ENCODE results near the gene PRR23E.

DNA sequence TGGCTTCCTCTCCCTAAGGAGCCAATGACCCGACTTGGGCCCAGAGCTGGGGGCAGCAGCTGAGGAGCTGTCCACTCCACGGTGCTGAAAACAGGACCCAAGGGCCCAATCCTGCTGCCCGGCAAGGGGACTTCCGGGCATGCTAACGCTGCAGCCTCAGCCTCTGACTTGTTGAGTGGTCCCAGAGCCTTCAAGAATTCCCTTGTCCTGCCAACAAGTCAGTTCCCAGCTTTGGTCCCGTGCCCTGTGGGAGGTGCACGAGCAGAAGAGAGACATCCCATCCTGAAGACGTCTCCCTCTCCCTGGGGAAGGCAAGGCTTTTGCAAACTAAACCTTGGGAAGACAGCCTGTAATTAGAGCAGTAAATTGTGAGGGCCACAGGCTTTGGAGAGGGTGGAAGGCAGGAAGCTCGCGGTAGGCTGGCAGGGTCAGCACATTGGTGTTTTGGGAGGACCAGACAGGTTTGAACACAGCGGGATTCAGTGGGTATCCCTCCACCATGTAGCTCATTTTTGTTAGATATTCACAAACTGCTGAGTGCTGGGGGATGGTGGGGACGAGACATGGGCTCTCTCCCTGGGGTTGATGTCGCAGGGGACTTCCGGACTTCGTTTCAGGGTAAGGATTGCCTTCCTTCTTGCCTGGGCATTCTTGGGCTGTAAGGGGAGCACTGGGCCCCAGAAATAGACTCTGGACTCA lies 29.8 kb upstream of the PRR23E start:
- TF ChIP-seq, protein P1, sequence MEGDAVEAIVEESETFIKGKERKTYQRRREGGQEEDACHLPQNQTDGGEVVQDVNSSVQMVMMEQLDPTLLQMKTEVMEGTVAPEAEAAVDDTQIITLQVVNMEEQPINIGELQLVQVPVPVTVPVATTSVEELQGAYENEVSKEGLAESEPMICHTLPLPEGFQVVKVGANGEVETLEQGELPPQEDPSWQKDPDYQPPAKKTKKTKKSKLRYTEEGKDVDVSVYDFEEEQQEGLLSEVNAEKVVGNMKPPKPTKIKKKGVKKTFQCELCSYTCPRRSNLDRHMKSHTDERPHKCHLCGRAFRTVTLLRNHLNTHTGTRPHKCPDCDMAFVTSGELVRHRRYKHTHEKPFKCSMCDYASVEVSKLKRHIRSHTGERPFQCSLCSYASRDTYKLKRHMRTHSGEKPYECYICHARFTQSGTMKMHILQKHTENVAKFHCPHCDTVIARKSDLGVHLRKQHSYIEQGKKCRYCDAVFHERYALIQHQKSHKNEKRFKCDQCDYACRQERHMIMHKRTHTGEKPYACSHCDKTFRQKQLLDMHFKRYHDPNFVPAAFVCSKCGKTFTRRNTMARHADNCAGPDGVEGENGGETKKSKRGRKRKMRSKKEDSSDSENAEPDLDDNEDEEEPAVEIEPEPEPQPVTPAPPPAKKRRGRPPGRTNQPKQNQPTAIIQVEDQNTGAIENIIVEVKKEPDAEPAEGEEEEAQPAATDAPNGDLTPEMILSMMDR (IDR thresholded peaks at IDR 0.05; ENCODE audit: poor library complexity, severe bottlenecking), result no peak
- TF ChIP-seq TAF1 (IDR thresholded peaks at IDR 0.05; ENCODE audit: low read depth), result no peak
- TF ChIP-seq POLR2AphosphoS5 (IDR thresholded peaks at IDR 0.05), result no peak
- TF ChIP-seq EP300 (conservative IDR thresholded peaks at IDR 0.05; ENCODE audit: poor library complexity, severe bottlenecking), result no peak
- TF ChIP-seq RAD21 (conservative IDR thresholded peaks at IDR 0.05), result no peak
- TF ChIP-seq MXI1 (conservative IDR thresholded peaks at IDR 0.05; ENCODE audit: poor library complexity, severe bottlenecking), result no peak
- TF ChIP-seq, protein P2, sequence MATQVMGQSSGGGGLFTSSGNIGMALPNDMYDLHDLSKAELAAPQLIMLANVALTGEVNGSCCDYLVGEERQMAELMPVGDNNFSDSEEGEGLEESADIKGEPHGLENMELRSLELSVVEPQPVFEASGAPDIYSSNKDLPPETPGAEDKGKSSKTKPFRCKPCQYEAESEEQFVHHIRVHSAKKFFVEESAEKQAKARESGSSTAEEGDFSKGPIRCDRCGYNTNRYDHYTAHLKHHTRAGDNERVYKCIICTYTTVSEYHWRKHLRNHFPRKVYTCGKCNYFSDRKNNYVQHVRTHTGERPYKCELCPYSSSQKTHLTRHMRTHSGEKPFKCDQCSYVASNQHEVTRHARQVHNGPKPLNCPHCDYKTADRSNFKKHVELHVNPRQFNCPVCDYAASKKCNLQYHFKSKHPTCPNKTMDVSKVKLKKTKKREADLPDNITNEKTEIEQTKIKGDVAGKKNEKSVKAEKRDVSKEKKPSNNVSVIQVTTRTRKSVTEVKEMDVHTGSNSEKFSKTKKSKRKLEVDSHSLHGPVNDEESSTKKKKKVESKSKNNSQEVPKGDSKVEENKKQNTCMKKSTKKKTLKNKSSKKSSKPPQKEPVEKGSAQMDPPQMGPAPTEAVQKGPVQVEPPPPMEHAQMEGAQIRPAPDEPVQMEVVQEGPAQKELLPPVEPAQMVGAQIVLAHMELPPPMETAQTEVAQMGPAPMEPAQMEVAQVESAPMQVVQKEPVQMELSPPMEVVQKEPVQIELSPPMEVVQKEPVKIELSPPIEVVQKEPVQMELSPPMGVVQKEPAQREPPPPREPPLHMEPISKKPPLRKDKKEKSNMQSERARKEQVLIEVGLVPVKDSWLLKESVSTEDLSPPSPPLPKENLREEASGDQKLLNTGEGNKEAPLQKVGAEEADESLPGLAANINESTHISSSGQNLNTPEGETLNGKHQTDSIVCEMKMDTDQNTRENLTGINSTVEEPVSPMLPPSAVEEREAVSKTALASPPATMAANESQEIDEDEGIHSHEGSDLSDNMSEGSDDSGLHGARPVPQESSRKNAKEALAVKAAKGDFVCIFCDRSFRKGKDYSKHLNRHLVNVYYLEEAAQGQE (IDR thresholded peaks at IDR 0.05; ENCODE audit: borderline replicate concordance), result no peak
